Vagina (tissue), 2 donors: ENCODE data around the gene SPATA22.

Experiments
- POLR2A ChIP-seq, 2 donors: fragments of 450-650 bp; IDR thresholded peaks; one replicate each; pipeline ENCODE4 v1.6.1; 2017; ENCODE audit warnings: antibody characterized with exemption in 2 of 2, mild to moderate bottlenecking in 2 of 2, moderate library complexity in 2 of 2
- TF ChIP-seq, protein P1 (sequence below), 3 experiments: fragments of 450-650 bp in 2 of 3; fragments of 200-600 bp in 1 of 3; sonication (generic) in 1 of 3; IDR thresholded peaks; one replicate each; pipeline ENCODE4 v1.5.1; 2017 to 2019; ENCODE audit warnings: antibody characterized with exemption in 3 of 3, mild to moderate bottlenecking in 2 of 3, moderate library complexity in 2 of 3

DNA sequence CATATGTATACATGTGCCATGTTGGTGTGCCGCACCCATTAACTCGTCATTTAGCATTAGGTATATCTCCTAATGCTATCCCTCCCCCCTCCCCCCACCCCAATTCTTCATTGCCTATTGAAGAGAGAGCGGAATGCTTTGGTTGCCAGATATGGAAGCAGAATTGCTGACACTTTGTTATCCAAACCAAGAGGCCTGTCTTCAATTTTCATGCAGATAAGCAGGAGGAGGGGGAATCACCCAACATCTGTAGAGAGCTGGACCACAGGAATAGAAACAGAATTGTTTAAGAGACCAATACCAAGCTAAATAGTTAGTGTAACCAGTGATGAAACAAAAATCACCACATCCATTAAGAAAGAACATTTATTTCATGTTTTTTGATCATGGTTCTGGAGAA is 11.2 kb upstream of the SPATA22 start:
- TF ChIP-seq, protein P1, sequence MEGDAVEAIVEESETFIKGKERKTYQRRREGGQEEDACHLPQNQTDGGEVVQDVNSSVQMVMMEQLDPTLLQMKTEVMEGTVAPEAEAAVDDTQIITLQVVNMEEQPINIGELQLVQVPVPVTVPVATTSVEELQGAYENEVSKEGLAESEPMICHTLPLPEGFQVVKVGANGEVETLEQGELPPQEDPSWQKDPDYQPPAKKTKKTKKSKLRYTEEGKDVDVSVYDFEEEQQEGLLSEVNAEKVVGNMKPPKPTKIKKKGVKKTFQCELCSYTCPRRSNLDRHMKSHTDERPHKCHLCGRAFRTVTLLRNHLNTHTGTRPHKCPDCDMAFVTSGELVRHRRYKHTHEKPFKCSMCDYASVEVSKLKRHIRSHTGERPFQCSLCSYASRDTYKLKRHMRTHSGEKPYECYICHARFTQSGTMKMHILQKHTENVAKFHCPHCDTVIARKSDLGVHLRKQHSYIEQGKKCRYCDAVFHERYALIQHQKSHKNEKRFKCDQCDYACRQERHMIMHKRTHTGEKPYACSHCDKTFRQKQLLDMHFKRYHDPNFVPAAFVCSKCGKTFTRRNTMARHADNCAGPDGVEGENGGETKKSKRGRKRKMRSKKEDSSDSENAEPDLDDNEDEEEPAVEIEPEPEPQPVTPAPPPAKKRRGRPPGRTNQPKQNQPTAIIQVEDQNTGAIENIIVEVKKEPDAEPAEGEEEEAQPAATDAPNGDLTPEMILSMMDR (IDR thresholded peaks at IDR 0.05), result no peak
- no peak for TF ChIP-seq POLR2A (IDR thresholded peaks at IDR 0.05)
